AG04449 (cell line): ENCODE results near the gene ACBD6.

Experiments used
- CTCF ChIA-PET: fragments of 350-600 bp; formaldehyde crosslinking; extraction: SDS; loops from one replicate; lab custom pipeline; 2021; ENCODE audit warnings: antibody characterized with exemption; lab: Yijun Ruan, JAX
- POLR2A ChIA-PET: fragments of 400-600, 350-600 bp; formaldehyde crosslinking; extraction: SDS; loops from one replicate; lab custom pipeline; 2020; ENCODE audit warnings: antibody characterized with exemption, inconsistent platforms; lab: Yijun Ruan, JAX
- DNase-seq: peaks from one replicate; pipeline ENCODE4 v3.0.0-alpha.2; 2010; ENCODE audit warnings: low read depth, low spot score
- H3K4me3 ChIP-seq: 2 replicates; pipeline ENCODE4 v1.5.1; 2011; ENCODE audit warnings: low read depth, mild to moderate bottlenecking, control low read depth, low read length
- TF ChIP-seq, protein P1 (sequence below): IDR thresholded peaks from one replicate; pipeline ENCODE4 v1.5.1; 2011; ENCODE audit warnings: mild to moderate bottlenecking, moderate library complexity, low read length, control low read depth, inconsistent platforms; ENCODE audit not compliant: insufficient read depth; ENCODE audit errors: missing control alignments

Gene ACBD6

DNA sequence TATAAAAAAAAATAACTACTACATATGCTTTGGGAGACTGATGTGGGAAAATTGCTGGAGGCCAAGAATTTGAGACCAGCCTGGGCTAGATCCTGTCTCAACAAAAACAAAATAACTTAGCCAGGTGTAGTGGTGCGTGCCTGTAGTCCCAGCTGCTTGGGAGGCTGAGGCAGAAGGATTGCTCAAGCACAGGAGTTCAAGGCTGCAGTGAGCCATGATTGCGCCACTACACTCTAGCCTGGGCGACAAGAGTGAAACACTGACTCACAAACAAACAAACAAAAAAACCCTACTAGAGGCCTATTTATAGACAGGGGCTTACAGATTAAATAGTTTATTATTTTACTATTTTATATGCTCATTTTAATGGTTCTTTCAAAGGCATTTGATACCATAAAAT is 192.3 kb downstream of the ACBD6 start:
- CTCF ChIA-PET, result interaction anchor here (0.9 to 1.1 kb wide), 2 partner anchors 9 to 57 kb away, joined by 3 read pairs; no protein-coding TSS in a partner anchor
- no peak overlapping the region for H3K4me3 ChIP-seq
- POLR2A ChIA-PET, result no interaction called here
- TF ChIP-seq, protein P1, sequence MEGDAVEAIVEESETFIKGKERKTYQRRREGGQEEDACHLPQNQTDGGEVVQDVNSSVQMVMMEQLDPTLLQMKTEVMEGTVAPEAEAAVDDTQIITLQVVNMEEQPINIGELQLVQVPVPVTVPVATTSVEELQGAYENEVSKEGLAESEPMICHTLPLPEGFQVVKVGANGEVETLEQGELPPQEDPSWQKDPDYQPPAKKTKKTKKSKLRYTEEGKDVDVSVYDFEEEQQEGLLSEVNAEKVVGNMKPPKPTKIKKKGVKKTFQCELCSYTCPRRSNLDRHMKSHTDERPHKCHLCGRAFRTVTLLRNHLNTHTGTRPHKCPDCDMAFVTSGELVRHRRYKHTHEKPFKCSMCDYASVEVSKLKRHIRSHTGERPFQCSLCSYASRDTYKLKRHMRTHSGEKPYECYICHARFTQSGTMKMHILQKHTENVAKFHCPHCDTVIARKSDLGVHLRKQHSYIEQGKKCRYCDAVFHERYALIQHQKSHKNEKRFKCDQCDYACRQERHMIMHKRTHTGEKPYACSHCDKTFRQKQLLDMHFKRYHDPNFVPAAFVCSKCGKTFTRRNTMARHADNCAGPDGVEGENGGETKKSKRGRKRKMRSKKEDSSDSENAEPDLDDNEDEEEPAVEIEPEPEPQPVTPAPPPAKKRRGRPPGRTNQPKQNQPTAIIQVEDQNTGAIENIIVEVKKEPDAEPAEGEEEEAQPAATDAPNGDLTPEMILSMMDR, result no peak
- DNase-seq, result no peak

DNA sequence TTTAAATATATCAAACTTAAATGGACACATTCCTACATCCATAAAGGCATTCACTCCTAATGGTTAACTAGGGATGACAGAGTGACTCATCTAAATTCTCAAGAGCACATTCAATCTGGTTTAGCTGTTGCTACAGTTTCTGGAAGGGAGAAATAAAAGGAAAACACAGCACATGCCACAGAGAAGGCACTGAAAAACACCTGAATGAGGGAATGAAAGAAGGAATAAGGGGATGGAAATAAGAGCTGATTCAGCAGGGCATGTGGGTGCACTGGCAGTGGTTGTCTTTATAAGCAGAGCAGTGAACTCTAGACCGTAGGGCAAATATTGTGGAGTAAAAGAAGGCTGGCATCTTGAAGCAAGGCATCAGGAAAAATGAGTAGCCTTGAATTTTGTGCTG is 193.0 kb downstream of the ACBD6 start:
- DNase-seq, result peak; percentile 54
- ChIA-PET CTCF (interaction anchor here (0.9 to 1.1 kb wide), 4 partner anchors 10 to 173 kb away, joined by 3 to 4 read pairs (median 3); no protein-coding TSS in a partner anchor), POLR2A (interaction anchor here (0.6 kb wide), 1 partner anchor 201 kb away, joined by 4 read pairs; no protein-coding TSS in a partner anchor)
- H3K4me3 ChIP-seq, result no peak overlapping the region
- TF ChIP-seq, protein P1, result no peak

DNA sequence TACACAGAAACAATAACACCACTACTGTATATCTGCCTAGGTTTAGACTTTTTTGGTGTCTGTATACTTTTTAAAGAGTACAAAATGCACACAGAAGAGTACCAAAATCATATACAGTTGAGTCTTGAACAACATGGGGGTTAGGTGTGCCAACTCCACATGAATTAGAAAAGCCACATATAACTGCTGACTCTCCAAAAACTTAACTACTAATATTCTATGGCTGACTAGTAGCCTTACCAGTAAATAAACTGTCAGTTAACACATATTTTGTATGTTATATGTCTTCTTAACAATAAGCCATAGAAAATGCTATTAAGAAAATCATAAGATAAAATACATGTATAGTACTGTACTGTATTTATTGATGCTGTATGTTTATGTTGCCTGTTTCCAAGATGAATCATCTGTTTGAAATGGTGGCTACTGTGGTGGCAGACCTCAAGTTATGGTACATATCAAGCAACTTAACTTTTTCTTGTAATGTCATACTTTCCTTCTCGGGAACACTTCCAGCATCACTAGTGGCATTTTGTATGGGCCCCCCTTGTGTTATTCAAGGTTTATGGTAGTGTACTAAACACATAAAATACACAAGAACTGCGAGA is 201.1 kb downstream of the ACBD6 start:
- ChIA-PET CTCF (interaction anchor here (1.5 kb wide), 1 partner anchor 48 kb away, joined by 3 read pairs; no protein-coding TSS in a partner anchor), POLR2A (no interaction called here)

DNA sequence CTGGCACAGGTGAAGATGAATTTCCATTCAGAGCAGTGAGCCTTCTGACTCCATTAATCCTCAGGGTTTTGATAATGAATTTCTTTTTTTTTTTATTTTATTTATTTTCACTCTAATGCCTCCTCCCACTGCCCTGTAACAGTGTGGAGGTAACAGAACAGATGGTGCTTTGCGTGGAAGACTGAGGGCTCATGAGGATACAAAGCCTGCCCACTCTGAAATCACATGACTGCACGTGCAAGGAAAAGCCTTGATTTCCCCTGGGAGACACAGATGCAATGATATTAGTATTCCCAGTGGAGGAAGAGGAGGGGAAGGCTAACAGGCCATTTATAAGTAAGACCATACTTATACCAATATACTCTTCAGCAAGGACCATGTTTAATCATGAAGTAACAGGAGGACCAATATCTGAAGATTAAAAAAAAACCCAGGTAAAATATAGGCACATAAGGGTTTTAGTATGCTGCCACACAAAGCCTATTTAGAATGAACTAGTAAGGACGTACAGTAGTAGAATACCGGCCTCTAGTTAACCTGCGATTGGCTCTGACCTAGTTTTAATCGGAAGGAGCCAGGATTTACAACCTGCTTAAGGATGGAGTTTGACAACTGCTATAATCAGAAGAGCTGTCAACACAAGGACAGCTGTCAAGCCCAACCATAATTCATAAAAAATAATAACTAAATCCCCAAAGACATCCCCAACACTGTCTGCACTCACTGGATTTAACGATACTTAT is 202.7 kb downstream of the ACBD6 start:
- DNase-seq, result no peak
- H3K4me3 ChIP-seq, result no peak overlapping the region
- CTCF ChIA-PET, result interaction anchor here (1.5 kb wide), 1 partner anchor 46 kb away, joined by 3 read pairs; no protein-coding TSS in a partner anchor
- POLR2A ChIA-PET, result no interaction called here
- TF ChIP-seq, protein P1, result no peak

More for the DNA sequence above, 201.1 kb downstream of the ACBD6 start:
- no peak overlapping the region for H3K4me3 ChIP-seq
- DNase-seq, result peak; percentile 21
- TF ChIP-seq, protein P1, result no peak

DNA sequence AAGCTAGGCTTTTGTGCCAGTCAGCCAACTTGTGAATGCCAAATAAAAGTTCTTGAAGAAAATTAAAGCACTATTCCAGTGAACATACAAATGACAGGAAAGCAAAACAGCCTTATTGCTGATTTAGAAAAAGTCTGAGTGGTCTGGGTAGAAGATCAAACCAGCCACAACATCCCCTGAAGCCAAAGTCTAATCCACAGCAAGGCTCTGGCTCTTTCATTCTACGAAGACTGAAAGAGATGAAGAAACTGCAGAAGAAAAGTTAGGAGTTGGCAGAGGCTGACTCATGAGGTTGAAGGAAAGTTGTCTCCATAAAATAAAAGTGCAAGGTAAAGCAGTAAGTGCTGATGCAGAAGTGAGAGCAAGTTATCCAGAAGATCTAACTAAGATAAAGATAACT is 206.4 kb downstream of the ACBD6 start:
- ChIA-PET CTCF (no interaction called here), POLR2A (no interaction called here)
- H3K4me3 ChIP-seq, result no peak overlapping the region
- DNase-seq, result no peak
- TF ChIP-seq, protein P1, result no peak

DNA sequence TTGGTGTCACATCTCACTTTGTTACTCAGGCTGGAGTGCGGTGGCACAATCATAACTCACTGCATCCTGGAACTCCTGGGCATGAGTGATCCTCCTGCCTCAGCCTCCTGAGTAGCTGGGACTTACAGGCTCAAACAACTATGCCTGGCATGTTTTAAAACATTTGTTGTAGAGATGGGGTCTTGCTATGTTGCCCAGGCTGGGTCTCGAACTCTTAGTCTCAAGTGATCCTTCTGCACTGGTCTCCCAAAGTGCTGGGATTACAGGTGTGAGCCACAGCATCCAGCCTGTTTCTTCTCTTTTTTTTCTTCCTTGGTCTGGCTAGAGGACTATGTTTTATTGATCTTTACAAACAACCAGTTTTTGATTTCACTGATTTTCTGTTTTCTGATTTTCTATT is 207.7 kb downstream of the ACBD6 start:
- ChIA-PET CTCF (no interaction called here), POLR2A (no interaction called here)
- no peak for DNase-seq
- no peak overlapping the region for H3K4me3 ChIP-seq
- TF ChIP-seq, protein P1, result no peak
